ENCODE data around the gene CCNDBP1.
A peak's percentile ranks its signal among the peaks of the same experiment; 100 is the strongest.
"Not testable (repeated sequence)": the region's sequence is repeated elsewhere in the genome, so short reads cannot be mapped to it uniquely, and the experiment has no call there.

The CCNDBP1 gene, protein sequence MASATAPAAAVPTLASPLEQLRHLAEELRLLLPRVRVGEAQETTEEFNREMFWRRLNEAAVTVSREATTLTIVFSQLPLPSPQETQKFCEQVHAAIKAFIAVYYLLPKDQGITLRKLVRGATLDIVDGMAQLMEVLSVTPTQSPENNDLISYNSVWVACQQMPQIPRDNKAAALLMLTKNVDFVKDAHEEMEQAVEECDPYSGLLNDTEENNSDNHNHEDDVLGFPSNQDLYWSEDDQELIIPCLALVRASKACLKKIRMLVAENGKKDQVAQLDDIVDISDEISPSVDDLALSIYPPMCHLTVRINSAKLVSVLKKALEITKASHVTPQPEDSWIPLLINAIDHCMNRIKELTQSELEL

DNA sequence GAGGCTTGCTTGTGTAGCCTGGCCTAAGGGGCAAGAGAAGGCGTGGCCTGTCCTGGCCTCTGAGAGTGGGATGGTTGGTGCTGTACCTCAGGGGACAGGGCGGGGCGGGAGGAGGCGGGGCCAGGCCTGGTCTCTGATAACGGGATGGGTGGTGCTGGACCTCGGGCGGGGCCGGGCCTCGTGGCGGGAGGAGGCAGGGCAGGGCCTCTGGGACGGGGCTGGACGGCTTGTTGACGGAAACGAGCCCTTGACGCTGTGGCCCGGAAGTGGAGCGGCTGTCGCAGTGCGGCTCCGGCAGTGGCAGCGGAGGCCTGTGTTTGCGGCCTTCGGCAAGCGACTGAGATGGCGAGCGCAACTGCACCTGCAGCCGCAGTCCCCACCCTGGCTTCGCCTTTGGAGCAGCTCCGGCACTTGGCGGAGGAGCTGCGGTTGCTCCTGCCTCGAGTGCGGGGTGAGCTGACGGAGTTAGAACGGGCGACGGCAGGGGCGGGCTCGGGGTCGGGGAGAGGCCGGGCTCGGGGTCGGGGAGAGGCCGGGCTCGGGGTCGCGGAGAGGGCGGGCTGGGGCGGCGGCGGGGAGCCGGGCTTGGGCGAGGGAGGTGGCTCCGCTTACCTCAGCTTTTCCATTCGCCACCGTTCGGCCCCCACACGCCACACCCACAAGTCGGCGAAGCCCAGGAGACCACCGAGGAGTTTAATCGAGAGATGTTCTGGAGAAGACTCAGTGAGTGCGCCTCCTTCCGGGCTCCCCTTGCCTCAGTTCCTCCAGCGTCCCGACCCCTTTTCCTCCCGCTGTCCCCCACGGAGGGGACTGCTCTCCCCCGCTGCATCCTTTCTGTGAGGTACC lies at the start of gene CCNDBP1:
Gene CCNDBP1, plus strand, starts transcription at position 247 of the 846 bp plus-strand sequence. Its CDS starts 96 bp downstream, at position 343.
- peak; percentile 93 for DNase-seq

DNA sequence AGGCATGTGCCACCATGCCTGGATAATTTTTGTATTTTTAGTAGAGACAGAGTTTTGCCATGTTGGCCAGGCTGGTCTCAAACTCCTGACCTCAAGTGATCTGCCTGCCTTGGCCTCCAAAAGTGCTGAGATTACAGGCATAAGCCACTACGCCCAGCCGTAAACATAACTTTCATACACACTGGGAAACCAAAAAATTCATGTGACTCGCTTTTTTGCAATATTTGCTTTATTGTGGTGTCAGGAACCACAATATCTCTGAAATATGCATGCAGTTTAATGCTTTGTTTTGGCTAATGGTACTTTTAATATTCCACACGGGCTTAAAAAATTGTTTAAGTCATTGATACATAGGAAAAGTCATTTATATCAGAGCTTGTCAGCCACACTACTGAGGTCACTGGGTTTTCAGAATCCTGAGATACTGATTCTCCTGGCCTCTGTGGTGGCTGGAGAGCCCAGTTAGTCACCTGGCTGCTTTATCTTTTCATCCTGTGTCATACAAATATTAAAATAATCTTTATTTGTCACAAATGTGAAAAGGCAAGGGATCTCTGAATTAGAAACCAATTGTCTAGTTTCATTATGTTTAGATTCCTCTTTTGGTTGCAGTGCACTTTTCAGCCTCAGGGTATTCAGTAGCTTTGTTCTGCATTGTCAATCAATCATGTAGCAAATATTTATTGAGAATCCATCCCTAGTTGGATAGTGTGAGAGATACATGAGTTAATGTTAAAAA lies 41.8 kb upstream of the CCNDBP1 start:
- no peak for DNase-seq

DNA sequence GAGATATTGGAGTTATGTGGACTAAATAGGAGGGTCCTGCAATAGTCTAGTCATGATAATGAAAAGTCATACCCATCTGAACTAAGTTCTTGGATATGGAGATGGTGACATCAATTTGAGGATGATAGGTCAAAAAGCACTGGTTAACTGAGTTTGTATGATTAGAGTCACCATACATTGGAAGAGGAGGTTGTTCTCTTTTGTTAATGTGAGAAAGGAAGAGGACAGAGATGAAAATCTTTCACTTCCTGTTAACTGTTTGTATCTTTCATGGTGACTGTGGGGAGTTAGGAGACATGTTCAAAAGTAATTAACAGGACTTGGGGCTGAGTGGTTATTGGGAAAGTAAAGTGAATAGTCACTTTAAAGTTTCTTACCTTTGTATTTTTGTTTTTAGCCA lies 40.7 kb upstream of the CCNDBP1 start:
- no peak for DNase-seq

DNA sequence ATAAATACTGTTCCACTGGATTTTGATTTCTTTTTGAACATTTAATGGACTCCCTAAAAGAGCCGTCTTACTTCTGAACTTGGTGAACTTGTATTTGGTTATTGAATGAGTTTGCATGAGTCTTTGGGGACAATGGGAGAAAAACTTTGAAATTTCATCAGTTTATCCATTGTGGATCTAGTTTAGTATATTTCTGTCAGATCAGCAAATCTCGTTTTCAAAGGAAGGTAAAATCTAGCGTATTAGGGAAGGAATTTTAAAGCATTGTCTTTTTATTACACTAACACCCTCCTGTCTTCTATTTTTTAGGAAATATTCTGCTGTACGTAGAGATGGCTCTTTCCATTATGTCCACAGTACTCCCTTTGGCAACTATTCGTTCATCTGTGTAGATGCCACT lies 39.0 kb upstream of the CCNDBP1 start:
- no peak for DNase-seq

DNA sequence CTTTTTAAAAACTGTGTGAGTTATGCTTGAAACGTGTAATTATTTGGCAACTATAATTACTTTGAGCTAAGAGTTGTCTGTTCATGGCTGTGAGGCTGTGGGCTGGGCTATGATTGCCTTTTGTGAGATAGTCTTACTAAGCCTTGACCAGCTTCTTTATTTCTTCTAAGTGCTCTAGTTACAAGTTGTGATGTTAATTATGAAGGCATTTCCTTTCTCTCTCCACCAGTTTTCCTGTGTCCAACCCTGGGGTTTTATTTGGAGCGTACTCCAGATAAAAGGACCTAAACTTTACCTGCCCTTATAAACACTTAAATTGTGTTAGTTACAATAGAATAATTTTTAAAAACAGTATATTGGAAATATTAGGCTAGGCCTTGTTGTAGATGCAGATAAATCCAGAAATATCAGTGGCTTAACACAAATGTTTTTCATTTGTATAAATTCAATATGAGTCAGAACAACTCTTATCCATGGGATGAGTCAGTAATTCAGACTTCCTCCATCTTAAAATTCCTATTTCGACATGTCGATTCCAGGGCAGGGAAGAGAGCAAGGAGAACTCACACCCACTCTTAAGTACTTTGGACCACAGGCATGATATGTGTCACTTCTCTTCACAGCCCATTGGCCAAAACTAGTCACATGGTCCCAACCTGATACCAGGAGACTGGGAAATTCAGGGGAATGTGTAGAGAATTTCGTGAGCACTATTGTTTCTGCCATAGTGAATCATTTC lies 34.8 kb upstream of the CCNDBP1 start:
- no peak for DNase-seq

DNA sequence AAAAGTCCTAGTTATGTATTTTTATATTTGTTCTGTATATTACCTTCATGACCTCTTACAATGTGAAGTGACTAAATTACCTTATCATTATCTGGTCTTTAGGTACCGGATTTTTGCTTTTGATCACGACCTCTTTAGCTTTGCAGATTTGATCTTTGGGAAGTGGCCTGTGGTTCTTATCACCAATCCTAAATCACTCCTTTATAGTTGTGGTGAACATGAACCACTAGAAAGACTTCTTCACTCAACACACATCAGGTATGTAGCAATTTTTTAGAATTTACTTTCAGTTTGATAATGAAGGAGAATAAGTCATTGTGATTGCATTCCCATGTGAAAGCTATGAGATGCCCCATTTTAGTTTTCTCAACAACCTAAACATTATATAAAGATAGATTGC lies 33.5 kb upstream of the CCNDBP1 start:
- DNase-seq = peak; percentile 5

DNA sequence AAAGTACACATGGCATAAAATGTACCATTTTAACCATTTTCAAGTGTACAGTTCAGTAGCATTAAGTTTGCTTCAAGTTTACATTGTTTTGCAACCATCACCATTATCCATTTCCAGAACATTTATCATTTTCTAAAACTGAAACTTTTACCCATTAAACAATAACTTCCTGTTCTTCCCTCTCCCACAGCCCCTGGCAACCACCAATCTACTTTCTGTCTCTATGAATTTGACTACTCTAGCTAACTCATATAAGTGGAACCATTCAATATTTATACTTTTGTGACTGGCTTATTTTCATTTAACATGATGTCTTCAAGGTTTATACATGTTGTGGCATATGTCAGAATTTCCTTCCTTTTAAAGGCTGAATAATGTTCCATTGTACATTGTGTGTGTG lies 31.9 kb upstream of the CCNDBP1 start:
- DNase-seq = no peak

DNA sequence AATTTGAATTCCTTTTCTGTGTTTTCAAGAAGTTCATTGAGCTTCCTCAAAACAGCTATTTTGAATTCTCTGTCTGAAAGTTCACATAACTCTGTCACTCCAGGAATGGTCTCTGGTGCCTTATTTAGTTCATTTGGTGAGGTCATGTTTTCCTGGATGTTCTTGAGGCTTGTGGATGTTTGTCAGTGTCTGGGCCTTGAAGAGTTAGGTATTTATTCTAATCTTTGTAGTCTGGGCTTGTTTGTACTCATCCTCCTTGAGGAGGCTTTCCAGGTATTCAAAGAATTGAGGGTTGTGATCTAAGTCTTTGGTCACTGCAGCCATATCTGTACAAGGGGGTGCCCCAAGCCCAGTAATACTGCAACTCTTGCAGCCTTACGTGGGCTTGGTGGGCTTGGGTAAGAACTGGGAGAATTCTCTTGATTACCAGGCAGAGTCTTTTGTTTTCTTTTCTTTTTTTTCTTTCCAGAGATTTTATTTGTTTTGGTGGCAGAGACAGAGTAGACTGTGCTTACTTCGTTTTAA lies 19.3 kb upstream of the CCNDBP1 start:
- no peak for DNase-seq

DNA sequence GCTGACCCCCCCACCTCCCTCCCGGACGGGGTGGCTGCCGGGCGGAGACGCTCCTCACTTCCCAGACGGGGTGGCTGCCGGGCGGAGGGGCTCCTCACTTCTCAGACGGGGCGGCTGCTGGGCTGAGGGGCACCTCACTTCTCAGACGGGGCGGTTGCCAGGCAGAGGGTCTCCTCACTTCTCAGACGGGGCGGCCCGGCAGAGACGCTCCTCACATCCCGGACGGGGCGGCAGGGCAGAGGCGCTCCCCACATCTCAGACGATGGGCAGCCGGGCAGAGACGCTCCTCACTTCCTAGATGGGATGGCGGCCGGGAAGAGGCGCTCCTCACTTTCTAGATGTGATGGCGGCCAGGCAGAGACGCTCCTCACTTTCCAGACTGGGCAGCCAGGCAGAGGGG lies 17.9 kb upstream of the CCNDBP1 start:
- not testable (repeated sequence) for DNase-seq

DNA sequence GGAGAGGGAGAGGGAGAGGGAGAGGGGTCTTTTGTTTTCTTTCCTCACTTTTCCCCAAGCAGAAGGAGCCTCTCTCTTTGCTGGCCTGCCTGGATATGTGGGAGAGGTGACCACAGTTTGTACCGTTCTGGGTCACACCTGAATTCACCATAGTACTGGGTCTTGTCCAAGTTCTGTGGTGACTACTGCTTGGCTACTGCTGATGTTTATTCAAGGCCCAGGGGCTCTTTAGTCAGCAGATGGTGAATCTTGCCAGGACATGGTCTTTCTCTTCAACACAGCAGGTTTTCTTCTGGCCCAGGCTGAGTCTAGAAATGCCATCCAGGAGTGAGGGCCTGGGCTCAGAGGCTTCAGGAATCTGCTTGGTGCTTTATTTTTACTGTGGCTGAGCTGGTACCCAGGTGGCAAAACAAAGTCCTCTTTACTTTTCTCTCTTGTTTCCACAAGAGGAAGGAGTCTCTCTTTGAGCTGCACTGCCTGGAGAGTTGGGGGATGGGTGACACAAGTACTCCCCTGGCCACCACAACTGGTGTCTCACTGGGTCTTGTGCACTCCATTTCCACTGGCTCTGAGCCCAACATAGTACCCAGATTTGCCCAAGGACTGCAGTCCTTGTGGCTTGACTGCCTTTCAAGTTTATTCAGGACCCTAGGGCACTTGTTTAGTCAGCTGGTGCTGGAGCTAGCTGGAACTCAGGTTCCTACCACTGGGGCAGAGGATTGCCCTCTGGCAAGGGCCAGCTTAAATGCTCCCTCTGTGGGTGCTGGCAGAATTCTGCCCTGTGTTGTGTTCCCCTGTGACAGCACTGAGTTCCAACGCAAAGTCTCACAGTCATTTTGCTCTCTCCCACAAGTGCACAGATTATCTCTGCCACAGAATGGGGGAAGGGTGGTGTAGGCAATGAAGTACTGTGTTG lies 16.8 kb upstream of the CCNDBP1 start:
- no peak for DNase-seq

DNA sequence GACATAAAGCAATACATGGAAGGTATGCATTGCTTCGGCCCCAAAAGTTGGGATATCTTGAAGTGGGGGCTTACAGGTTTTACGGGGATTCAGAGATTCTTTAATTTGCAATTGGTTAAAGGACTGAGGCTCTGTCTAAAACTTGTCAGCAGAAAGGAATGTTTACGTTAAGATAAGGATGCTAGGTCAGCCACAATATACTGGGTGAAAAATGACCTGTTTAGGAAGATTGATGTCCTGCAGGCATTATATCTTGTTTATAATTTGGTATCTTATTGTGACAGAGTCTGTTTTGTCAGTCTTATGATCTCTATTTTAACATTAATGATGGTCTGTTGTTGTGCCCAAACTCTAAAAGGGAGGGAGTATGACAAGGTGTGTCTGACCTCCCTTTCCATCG lies 15.3 kb upstream of the CCNDBP1 start:
- no peak for DNase-seq

DNA sequence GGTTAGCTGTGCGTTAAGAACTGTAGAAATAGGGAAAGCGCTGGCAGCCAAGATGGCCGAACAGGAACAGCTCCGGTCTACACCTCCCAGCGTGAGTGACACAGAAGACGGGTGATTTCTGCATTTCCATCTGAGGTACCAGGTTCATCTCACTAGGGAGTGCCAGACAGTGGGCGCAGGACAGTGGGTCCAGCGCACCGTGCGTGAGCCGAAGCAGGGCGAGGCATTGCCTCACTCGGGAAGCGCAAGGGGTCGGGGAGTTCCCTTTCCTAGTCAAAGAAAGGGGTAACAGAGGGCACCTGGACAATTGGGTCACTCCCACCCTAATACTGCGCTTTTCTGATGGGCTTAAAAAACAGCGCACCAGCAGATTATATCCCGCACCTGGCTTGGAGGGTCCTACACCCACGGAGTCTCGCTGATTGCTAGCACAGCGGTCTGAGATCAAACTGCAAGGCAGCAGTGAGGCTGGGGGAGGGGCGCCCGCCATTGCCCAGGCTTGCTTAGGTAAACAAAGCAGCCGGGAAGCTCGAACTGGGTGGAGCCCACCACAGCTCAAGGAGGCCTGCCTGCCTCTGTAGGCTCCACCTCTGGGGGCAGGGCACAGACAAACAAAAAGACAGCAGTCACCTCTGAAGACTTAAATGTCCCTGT lies 9.4 kb upstream of the CCNDBP1 start:
- not testable (repeated sequence) for DNase-seq

DNA sequence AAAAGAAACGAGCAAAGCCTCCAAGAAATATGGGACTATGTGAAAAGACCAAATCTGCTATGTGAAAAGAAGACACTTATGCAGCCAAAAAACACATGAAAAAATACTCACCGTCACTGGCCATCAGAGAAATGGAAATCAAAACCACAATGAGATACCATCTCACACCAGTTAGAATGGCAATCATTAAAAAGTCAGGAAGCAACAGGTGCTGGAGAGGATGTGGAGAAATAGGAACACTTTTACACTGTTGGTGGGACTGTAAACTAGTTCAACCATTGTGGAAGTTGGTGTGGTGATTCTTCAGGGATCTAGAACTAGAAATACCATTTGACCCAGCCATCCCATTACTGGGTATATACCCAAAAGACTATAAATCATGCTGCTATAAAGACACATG lies 8.1 kb upstream of the CCNDBP1 start:
- not testable (repeated sequence) for DNase-seq

DNA sequence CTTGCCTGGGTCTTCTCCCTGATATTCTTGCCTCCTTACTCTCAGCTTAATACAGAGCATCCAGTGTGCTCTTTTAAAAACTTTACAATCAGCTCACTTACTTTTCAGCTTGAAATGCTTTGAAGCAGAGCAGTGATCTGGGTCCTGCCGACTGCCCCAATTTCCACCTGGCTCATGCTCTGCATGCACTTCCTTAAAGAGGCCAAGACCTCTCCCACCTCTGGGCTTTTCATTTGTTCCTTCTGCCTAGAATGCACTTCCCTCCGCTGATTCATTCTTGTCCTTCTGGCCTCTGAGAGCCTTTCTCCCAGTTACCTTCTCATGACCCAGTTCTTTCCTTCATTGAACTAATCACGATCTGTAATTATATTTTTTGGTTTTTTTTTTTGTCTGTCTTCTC lies 1.9 kb upstream of the CCNDBP1 start:
- no peak for DNase-seq

DNA sequence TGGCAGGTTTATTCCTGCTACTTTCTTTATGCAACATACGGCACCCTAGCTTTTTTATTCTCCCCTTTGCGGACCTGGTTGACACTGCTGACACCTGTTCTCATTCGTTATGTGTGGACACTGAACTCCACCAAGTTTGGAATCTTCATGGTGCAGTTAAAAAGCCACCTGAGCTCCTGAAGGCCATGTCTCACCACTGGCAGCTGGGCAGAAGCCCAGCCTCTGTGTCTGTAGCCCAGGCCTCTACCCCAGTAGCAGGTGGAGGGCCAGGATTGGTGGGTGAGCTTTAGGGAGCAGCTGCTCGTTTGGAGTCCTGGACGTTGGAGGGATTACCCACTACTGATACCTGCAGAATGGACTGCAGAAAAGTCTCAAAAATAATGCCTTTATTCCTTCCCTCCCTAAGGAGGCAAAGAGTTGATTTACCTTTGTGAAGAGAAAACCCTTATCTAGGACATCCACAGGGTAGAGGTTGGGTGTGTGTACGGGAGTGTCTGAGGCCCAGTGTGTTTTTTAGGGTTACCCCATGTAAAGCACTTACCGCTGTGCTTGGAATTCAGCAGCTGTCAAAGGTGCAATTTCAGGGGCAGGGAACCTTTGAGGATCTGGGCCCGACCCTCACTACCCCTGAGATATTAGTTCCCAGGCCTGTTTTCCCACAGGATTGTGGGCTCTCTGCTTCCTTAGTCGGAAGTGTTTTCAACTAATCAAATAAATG lies 637 bp upstream of the CCNDBP1 start:
- no peak for DNase-seq

DNA sequence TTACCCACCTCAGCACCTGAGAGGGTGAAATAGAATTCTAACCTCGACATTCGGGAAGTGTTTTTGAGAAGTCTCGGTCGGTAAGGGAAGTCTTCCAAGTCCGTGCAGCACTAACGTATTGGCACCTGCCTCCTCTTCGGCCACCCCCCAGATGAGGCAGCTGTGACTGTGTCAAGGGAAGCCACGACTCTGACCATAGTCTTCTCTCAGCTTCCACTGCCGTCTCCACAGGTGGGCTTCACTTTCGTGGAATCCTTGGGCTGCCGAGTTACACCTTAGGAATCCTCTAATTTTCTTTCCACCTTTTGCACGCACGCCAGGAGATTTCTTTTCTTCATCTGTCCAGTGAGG lies 775 bp downstream of the CCNDBP1 start:
- DNase-seq = no peak

DNA sequence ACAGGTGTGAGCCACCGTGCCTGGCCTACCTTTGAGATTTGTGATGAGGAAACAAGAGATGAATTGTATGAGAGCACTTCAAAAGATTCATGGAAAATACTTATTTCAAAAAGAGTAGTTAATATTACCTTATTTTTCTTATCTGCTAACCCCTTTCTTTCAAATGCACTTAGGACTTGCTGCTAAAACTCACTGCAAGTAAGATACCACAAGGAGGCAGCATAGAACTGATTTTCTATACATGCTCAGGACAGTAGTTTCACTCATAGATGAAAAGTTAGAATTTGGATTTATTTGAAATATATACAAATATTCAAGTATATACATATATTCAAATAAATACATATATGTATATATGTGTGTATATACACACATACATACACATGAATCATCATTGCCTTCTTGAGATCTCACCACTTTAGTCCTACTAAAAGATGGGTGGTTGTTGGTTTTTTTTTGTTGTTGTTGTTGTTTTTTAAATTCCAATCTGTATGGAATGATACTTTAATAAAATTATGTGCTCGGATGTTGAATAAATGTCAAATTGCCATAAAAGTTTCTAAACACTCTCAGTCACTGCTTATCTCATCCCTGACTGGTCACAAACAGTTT lies 2.4 kb downstream of the CCNDBP1 start:
- DNase-seq = no peak

DNA sequence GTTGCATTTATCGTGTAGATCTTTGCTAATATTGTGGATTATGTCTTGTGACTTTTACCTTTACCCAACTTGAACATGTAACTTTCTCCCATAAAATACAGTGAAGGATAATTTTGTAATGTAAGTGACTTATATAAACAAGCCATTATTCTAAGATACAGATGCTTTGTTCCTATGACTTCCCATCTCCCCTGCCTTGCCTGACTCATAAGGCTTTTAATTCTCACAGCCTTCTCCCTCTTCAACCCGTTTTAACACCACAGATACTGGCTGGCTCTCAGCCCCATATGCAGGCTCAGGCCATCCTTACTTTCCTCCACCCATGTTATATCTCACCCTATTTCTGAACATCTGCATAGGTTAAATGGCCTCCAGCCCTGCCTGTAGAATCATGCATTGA lies 4.1 kb downstream of the CCNDBP1 start:
- DNase-seq = no peak

DNA sequence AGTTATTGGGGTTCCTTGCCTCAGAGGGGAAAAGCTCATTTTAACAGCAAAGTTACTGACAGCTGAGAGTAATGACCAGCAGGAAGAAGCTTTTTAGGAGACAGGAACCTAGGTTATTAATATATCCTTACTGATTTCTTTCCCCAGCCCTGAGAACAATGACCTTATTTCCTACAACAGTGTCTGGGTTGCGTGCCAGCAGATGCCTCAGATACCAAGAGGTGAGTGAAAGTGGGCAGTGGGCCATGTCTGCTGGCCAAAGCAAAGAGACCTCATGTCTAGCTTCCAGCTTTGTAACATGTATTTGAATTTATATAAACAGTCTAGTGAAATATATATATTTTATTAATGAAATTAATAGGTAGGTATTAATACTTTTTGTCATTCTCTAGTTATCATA lies 5.0 kb downstream of the CCNDBP1 start:
- DNase-seq = no peak

DNA sequence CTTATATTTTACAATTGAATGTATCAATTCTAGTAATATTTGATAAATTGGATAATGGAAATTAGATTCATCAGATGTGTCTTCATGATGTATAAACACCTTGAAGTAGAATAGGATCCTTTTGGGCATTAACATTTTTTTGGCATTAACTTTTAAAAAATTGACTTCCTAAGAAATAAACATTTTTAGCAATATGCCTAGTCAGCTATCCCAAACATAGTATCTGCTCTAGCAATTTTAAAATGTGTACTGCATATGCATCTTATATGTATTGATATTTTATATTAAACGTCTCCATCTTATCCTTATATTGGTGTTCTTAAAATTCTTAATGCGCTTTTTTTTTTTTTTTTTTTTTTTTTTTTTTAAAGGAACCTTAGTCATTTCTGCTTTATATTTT lies 8.5 kb downstream of the CCNDBP1 start:
- no peak for DNase-seq

Measured in CD4-positive, alpha-beta T cell treated with Interleukin-6 for 4 hours (primary cell).